Liver (tissue), 9 donors: Measurements from ENCODE around the gene CCDC116. TPM values are rescaled to one million over a fixed set of nuclear protein-coding genes. Genes with fewer than 3 reads are reported as not detected.

Experiments used
- DNase-seq: peaks from one replicate; pipeline ENCODE4 v3.0.0-alpha.2; 2017; ENCODE audit warnings: low spot score
- H3K27ac ChIP-seq, 2 donors: one replicate each; pipeline ENCODE4 v1.7.0; 2013; ENCODE audit warnings: inconsistent platforms in 2 of 2, low read length in 2 of 2, control low read depth in 1 of 2, low read depth in 1 of 2, mild to moderate bottlenecking in 1 of 2
- H3K27me3 ChIP-seq, 4 donors: one replicate each; pipeline versions ENCODE4 v1.6.1 to v1.7.0; 2013; ENCODE audit warnings: low read length in 3 of 4, inconsistent platforms in 1 of 4, mild to moderate bottlenecking in 1 of 4, moderate library complexity in 1 of 4; ENCODE audit not compliant: control insufficient read depth in 4 of 4, insufficient read depth in 4 of 4
- H3K36me3 ChIP-seq, 4 donors: one replicate each; pipeline versions ENCODE4 v1.6.1 to v1.7.0; 2013; ENCODE audit warnings: low read length in 3 of 4, mild to moderate bottlenecking in 3 of 4, low read depth in 1 of 4, moderate library complexity in 1 of 4; ENCODE audit not compliant: control insufficient read depth in 4 of 4, insufficient read depth in 3 of 4
- H3K4me1 ChIP-seq, 4 donors: one replicate each; pipeline versions ENCODE4 v1.6.1 to v1.7.0; 2013; ENCODE audit warnings: low read length in 3 of 4, mild to moderate bottlenecking in 3 of 4, moderate library complexity in 1 of 4; ENCODE audit not compliant: control insufficient read depth in 4 of 4, insufficient read depth in 4 of 4
- H3K4me3 ChIP-seq, 3 donors: one replicate each; pipeline versions ENCODE4 v1.6.1 to v1.7.0; 2013; ENCODE audit warnings: low read length in 3 of 3, control low read depth in 1 of 3, low read depth in 1 of 3, mild to moderate bottlenecking in 1 of 3
- H3K9ac ChIP-seq, 2 donors: one replicate each; pipeline ENCODE4 v1.7.0; 2013; ENCODE audit warnings: low read length in 2 of 2, mild to moderate bottlenecking in 2 of 2, moderate library complexity in 2 of 2, control low read depth in 1 of 2, low read depth in 1 of 2
- H3K9me3 ChIP-seq, 4 donors: one replicate each; pipeline versions ENCODE4 v1.6.1 to v1.7.0; 2013; ENCODE audit warnings: low read length in 3 of 4; ENCODE audit not compliant: control insufficient read depth in 4 of 4
- EGR1 ChIP-seq, 2 donors: IDR thresholded peaks; 2 replicates each; pipeline ENCODE4 v1.6.1; 2016 to 2018; ENCODE audit warnings: antibody characterized with exemption in 2 of 2, low read depth in 2 of 2
- FOXA1 ChIP-seq: IDR thresholded peaks from 2 replicates; pipeline ENCODE4 v1.6.1; 2016; ENCODE audit warnings: antibody characterized with exemption
- FOXA2 ChIP-seq: IDR thresholded peaks from 2 replicates; pipeline ENCODE4 v1.6.1; 2016; ENCODE audit warnings: antibody characterized with exemption
- GABPA ChIP-seq, 2 donors: IDR thresholded peaks in 1 of 2; conservative IDR thresholded peaks in 1 of 2; 2 replicates each; pipeline ENCODE4 v1.6.1; 2016; ENCODE audit warnings: antibody characterized with exemption in 2 of 2, mild to moderate bottlenecking in 1 of 2, moderate library complexity in 1 of 2
- HNF4A ChIP-seq, 2 donors: conservative IDR thresholded peaks; 2 replicates each; pipeline ENCODE4 v1.6.1; 2016; ENCODE audit warnings: antibody characterized with exemption in 2 of 2, mild to moderate bottlenecking in 2 of 2
- HNF4G ChIP-seq: IDR thresholded peaks from 2 replicates; pipeline ENCODE4 v1.6.1; 2016; ENCODE audit warnings: antibody characterized with exemption
- JUND ChIP-seq, 2 donors: IDR thresholded peaks; 2 replicates each; pipeline ENCODE4 v1.6.1; 2016; ENCODE audit warnings: antibody characterized with exemption in 2 of 2
- NR2F2 ChIP-seq: IDR thresholded peaks from 2 replicates; pipeline ENCODE4 v1.6.1; 2016; ENCODE audit warnings: antibody characterized with exemption
- RAD21 ChIP-seq, 2 donors: IDR thresholded peaks; 2 replicates each; pipeline ENCODE4 v1.6.1; 2016; ENCODE audit warnings: antibody characterized with exemption in 2 of 2, mild to moderate bottlenecking in 2 of 2
- SP1 ChIP-seq: IDR thresholded peaks from 2 replicates; pipeline ENCODE4 v1.6.1; 2018; ENCODE audit warnings: antibody characterized with exemption, mild to moderate bottlenecking
- YY1 ChIP-seq: IDR thresholded peaks from 2 replicates; pipeline ENCODE4 v1.6.1; 2016; ENCODE audit warnings: antibody characterized with exemption, mild to moderate bottlenecking
- WGBS: extraction: QIAGEN DNeasy Blood & Tissue Kit; methylation state at CpG from one replicate; pipeline ENCODE4 v1.1.7; 2013; 5-methylcytosine and 5-hydroxymethylcytosine counted together
- polyA plus RNA-seq, 2 donors: library from polyadenylated mRNA; stranded (reverse) in 1 of 2; unstranded in 1 of 2; fragments of 200-250 nt in 1 of 2; fragments of >200 nt in 1 of 2; fragmentation: Nextera tagmentation in 1 of 2; extraction: Ambion mirVana in 1 of 2; gene quantifications; one replicate each; pipeline versions ENCODE4 v1.2.1 to v1.2.3, GENCODE V29; 2013 to 2015
- total RNA-seq, 2 donors: library from RNA; depleted of rRNA; stranded (reverse); fragments of >200 nt; gene quantifications; one replicate each; pipeline ENCODE4 v1.2.3, GENCODE V29; 2014
- TF ChIP-seq, protein P1 (sequence below): fragments of 150-350 bp; IDR thresholded peaks from 2 replicates; pipeline ENCODE4 v1.5.1; 2017; ENCODE audit warnings: improper control_type of control experiment, low read depth, low read length; ENCODE audit not compliant: missing input control
- TF ChIP-seq, protein P2 (sequence below): IDR thresholded peaks from 2 replicates; pipeline ENCODE4 v1.6.1; 2016; ENCODE audit warnings: antibody characterized with exemption, mild to moderate bottlenecking
- TF ChIP-seq, protein P3 (sequence below): IDR thresholded peaks from 2 replicates; pipeline ENCODE4 v1.6.1; 2016; ENCODE audit warnings: antibody characterized with exemption
- donor health status: healthy.
- donor health status: healthy.
- donor health status: healthy.
- donor health status: healthy.
- donor health status: healthy.

Gene CCDC116
- total and polyA plus RNA-seq, 4 donors = 0.05 to 0.08 (median 0.05) TPM; not detected in 1

DNA sequence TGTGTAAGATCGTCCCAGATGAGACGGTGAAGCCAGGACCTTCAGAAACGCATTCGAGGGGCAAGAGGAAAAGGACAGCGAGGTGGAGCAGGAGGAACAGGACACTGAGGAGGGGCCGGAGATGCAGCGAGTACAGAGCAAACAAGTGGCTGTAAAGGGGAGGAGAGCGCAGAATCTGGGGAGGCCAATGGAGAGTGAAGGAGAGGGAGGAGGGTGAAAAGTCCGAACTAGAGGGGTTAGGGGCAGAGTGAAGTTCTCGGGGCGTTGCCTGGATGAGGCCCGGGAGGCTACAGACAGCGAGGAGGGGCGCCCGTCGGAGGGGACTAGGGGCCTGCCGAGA lies 24.4 kb downstream of the CCDC116 start:
- no peak for DNase-seq
- H3K27ac ChIP-seq = no peak overlapping the region
- no peaks in the 10 kb centered on the region for H3K36me3 ChIP-seq
- TF ChIP-seq, protein P1, sequence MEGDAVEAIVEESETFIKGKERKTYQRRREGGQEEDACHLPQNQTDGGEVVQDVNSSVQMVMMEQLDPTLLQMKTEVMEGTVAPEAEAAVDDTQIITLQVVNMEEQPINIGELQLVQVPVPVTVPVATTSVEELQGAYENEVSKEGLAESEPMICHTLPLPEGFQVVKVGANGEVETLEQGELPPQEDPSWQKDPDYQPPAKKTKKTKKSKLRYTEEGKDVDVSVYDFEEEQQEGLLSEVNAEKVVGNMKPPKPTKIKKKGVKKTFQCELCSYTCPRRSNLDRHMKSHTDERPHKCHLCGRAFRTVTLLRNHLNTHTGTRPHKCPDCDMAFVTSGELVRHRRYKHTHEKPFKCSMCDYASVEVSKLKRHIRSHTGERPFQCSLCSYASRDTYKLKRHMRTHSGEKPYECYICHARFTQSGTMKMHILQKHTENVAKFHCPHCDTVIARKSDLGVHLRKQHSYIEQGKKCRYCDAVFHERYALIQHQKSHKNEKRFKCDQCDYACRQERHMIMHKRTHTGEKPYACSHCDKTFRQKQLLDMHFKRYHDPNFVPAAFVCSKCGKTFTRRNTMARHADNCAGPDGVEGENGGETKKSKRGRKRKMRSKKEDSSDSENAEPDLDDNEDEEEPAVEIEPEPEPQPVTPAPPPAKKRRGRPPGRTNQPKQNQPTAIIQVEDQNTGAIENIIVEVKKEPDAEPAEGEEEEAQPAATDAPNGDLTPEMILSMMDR = no peak
- TF ChIP-seq FOXA1 (no peak), SP1 (no peak), YY1 (no peak), NR2F2 (no peak), HNF4G (no peak), HNF4A (conservative IDR thresholded peaks at IDR 0.05) (no peak), RAD21 (IDR thresholded peaks at IDR 0.05) (no peak), EGR1 (IDR thresholded peaks at IDR 0.05; ENCODE audit: low read depth in 2 of 2) (no peak), GABPA (IDR thresholded peaks at IDR 0.05 in 1 of 2, conservative IDR thresholded peaks at IDR 0.05 in 1 of 2) (no peak), FOXA2 (no peak), JUND (IDR thresholded peaks at IDR 0.05) (no peak)
- TF ChIP-seq, protein P2, sequence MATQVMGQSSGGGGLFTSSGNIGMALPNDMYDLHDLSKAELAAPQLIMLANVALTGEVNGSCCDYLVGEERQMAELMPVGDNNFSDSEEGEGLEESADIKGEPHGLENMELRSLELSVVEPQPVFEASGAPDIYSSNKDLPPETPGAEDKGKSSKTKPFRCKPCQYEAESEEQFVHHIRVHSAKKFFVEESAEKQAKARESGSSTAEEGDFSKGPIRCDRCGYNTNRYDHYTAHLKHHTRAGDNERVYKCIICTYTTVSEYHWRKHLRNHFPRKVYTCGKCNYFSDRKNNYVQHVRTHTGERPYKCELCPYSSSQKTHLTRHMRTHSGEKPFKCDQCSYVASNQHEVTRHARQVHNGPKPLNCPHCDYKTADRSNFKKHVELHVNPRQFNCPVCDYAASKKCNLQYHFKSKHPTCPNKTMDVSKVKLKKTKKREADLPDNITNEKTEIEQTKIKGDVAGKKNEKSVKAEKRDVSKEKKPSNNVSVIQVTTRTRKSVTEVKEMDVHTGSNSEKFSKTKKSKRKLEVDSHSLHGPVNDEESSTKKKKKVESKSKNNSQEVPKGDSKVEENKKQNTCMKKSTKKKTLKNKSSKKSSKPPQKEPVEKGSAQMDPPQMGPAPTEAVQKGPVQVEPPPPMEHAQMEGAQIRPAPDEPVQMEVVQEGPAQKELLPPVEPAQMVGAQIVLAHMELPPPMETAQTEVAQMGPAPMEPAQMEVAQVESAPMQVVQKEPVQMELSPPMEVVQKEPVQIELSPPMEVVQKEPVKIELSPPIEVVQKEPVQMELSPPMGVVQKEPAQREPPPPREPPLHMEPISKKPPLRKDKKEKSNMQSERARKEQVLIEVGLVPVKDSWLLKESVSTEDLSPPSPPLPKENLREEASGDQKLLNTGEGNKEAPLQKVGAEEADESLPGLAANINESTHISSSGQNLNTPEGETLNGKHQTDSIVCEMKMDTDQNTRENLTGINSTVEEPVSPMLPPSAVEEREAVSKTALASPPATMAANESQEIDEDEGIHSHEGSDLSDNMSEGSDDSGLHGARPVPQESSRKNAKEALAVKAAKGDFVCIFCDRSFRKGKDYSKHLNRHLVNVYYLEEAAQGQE = no peak
- TF ChIP-seq, protein P3, sequence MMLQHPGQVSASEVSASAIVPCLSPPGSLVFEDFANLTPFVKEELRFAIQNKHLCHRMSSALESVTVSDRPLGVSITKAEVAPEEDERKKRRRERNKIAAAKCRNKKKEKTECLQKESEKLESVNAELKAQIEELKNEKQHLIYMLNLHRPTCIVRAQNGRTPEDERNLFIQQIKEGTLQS = no peak
- H3K9ac ChIP-seq = no peak overlapping the region
- H3K27me3 ChIP-seq = no peaks in the 10 kb centered on the region
- H3K4me1 ChIP-seq = peaks cover 2 to 10% (median 7%) of the 10 kb centered on the region in 4 donors
- H3K4me3 ChIP-seq = peak overlapping the region in 1 of 3 donors; percentile 61
- 37% methylated on average over 17 of the region's 17 CpGs for WGBS
- H3K9me3 ChIP-seq = no peaks in the 10 kb centered on the region

DNA sequence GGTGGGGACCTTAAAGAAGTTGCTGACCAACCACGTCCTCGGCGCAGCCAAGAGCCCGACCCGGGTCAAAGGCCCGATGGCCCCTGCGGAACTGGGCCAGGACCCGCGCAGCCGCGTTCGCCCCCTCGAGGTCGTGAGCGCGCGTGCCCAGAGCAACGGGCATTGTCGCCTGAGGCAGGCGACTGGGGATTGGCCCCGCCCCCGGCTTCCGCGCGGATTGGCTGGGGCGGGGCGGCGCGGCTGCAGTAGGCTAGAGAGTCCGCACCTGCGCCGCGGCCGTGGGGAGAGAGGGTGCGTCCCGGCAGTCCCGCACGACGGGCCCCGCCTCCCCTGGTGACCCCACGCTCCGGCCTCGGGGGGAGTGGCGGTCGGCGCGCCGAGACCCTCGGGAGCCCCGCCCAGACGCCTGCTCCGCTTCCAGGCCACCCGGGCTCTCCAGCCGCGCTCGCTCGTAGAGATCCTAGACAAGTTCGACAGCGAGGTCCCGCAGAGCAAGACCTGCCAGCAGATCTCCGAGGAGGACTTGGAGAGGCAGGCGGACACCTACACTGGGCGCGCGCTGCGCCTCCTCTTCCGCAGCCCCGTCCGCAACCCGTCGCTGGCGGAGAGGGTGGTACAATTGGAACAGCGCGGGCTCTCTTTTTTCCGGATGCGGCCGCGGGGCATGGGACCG lies 24.9 kb downstream of the CCDC116 start:
- Histone ChIP-seq H3K9ac (no peak overlapping the region), H3K27ac (no peak overlapping the region), H3K4me1 (peaks cover 0 to 8% (median 3%) of the 10 kb centered on the region in 4 donors), H3K36me3 (no peaks in the 10 kb centered on the region), H3K9me3 (no peaks in the 10 kb centered on the region), H3K4me3 (peak overlapping the region in 2 of 3 donors; percentile 6 to 61), H3K27me3 (no peaks in the 10 kb centered on the region)
- DNase-seq = peak; percentile 76
- WGBS = 3% methylated on average over 79 of the region's 79 CpGs
- no peak for TF ChIP-seq FOXA1
- TF ChIP-seq, protein P1 = peak; percentile 13
